GM19372 (cell line): ENCODE results near the gene CDX1.

Source experiments
- ATAC-seq: cut with Tn5 transposase; IDR thresholded peaks from one replicate; pipeline ENCODE4 v1.9.1; 2021; ENCODE audit warnings: mild to moderate bottlenecking, low read depth, moderate library complexity; ENCODE audit not compliant: unreplicated experiment

Gene CDX1

GRCh38 chr5:150144246-150144801 lies 22.3 kb upstream of the CDX1 start:
- no peak for ATAC-seq

- ATAC-seq, result no peak
Measured at GRCh38 chr5:150144879-150145278, 21.7 kb upstream of the CDX1 start.

- ATAC-seq, result no peak
Measured at GRCh38 chr5:150146235-150146634, 20.3 kb upstream of the CDX1 start.

- ATAC-seq, result no peak
Measured at GRCh38 chr5:150146862-150147601, 19.5 kb upstream of the CDX1 start.

- no peak for ATAC-seq
Measured at GRCh38 chr5:150147670-150148069, 18.9 kb upstream of the CDX1 start.

GRCh38 chr5:150148117-150148927 lies 18.3 kb upstream of the CDX1 start:
- ATAC-seq, result no peak

- no peak for ATAC-seq
Measured at GRCh38 chr5:150149618-150150017, 17.0 kb upstream of the CDX1 start.

GRCh38 chr5:150152636-150153462 lies 13.7 kb upstream of the CDX1 start:
- ATAC-seq, result no peak

GRCh38 chr5:150153483-150153882 lies 13.1 kb upstream of the CDX1 start:
- ATAC-seq, result no peak

- no peak for ATAC-seq
Measured at GRCh38 chr5:150153957-150154617, 12.5 kb upstream of the CDX1 start.

- ATAC-seq, result no peak
Measured at GRCh38 chr5:150154618-150155128, 11.9 kb upstream of the CDX1 start.

- peak; percentile 51 for ATAC-seq
Measured at GRCh38 chr5:150155258-150156026, 11.1 kb upstream of the CDX1 start, which contains the start of gene PDGFRB. Gene PDGFRB (minus strand): TSS chr5:150155845. CDS start chr5:150137047, 18,798 bp downstream.

- no peak for ATAC-seq
Measured at GRCh38 chr5:150156027-150156368, 10.6 kb upstream of the CDX1 start.

- no peak for ATAC-seq
Measured at GRCh38 chr5:150156540-150156939, 10.0 kb upstream of the CDX1 start.

GRCh38 chr5:150157168-150157567 lies 9.4 kb upstream of the CDX1 start:
- ATAC-seq, result no peak

GRCh38 chr5:150158170-150158949 lies 8.2 kb upstream of the CDX1 start:
- ATAC-seq, result no peak

- no peak for ATAC-seq
Measured at GRCh38 chr5:150159031-150159430, 7.5 kb upstream of the CDX1 start.

GRCh38 chr5:150159741-150160179 lies 6.8 kb upstream of the CDX1 start:
- no peak for ATAC-seq
